Epithelial cell of proximal tubule (primary cell): Measurements from ENCODE around the gene RASAL1. TPM values are rescaled to one million over a fixed set of nuclear protein-coding genes. Genes with fewer than 3 reads are reported as not detected.

ENCODE experiments used
- DNase-seq: peaks from one replicate; pipeline ENCODE4 v3.0.0-alpha.2; 2011; ENCODE audit warnings: low read depth
- H3K4me3 ChIP-seq: 2 replicates; pipeline ENCODE4 v1.5.1; 2011; ENCODE audit warnings: low read depth, mild to moderate bottlenecking, low read length
- total RNA-seq: library from RNA; depleted of rRNA; stranded (reverse); fragments of >200 nt; gene quantifications from 2 replicates; pipeline ENCODE4 v1.2.3, GENCODE V29; 2015
- TF ChIP-seq, protein P1 (sequence below): conservative IDR thresholded peaks from 2 replicates; pipeline ENCODE4 v1.5.1; 2012; ENCODE audit warnings: low read depth, mild to moderate bottlenecking, low read length

Gene RASAL1
- total RNA-seq, 1 donor from 2014 or later, result 2.0 TPM

DNA sequence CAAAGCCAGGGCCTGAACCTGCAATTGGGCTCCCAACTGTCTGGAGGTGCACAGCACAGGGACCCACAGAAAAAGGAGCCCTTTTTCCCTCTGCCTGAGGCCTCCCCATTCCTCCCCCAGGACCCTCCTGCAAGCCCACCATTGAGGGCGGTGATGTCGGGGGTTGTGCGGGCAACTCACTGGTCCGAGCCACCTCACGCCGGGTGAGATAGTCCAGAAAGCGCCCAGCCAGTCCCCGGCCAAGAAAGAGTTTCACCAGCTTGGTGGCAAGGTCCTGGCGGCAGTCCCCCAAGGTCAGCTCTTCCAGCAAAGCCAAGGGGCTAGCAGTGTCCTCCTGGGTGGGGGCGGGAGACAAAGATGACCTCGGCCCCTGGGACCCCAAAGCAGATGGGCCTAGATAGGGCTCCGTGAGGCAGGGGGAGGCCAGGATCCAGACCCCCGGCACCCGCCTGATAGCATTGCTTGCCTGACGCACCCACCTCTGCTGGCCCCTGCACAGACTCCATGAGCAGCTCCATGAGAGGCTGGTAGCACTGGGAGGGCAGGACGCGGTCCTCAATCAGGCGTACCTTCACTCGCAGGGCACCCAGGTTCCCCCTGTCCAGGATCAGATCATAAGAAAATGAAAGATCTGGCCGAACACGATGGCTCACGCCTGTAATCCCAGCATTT lies 20.0 kb downstream of the RASAL1 start:
- TF ChIP-seq, protein P1, sequence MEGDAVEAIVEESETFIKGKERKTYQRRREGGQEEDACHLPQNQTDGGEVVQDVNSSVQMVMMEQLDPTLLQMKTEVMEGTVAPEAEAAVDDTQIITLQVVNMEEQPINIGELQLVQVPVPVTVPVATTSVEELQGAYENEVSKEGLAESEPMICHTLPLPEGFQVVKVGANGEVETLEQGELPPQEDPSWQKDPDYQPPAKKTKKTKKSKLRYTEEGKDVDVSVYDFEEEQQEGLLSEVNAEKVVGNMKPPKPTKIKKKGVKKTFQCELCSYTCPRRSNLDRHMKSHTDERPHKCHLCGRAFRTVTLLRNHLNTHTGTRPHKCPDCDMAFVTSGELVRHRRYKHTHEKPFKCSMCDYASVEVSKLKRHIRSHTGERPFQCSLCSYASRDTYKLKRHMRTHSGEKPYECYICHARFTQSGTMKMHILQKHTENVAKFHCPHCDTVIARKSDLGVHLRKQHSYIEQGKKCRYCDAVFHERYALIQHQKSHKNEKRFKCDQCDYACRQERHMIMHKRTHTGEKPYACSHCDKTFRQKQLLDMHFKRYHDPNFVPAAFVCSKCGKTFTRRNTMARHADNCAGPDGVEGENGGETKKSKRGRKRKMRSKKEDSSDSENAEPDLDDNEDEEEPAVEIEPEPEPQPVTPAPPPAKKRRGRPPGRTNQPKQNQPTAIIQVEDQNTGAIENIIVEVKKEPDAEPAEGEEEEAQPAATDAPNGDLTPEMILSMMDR, result no peak
- DNase-seq, result no peak
- no peak overlapping the region for H3K4me3 ChIP-seq

DNA sequence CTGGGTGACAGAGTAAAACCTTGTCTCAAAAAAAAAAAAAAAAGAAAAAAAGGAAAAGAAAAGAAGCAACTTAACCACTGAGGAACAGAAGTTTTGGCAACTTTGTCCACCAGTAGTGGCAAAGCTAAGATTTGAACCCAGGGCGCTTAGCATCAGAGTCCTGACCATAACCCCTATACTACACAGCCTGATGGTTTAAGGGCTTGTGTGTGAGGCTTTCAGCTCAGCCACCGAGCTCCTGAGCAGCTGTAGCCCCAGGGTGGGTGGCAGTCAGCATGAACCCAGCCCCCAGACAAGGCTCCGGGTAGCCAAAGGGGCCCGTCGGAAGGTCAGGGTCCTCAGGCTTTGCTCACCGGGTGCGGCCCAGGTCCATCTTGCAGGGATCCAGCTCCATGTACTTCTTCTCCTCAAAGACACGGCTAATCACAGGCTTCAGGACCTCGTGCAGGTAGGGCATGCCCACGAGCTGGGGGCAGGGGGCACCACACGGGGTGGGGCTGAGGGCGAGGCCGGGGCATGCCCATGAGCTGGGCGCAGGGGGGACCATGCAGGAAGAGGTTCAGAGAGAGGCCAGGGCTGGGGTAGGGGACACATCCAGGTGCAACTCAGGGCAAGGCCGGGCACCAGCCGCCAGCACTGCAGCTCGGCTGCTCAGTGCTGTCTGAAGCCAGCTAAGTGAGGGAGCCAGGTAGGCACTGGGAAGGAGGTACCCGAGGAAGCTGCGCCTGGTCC lies 20.9 kb downstream of the RASAL1 start:
- no peak for DNase-seq

DNA sequence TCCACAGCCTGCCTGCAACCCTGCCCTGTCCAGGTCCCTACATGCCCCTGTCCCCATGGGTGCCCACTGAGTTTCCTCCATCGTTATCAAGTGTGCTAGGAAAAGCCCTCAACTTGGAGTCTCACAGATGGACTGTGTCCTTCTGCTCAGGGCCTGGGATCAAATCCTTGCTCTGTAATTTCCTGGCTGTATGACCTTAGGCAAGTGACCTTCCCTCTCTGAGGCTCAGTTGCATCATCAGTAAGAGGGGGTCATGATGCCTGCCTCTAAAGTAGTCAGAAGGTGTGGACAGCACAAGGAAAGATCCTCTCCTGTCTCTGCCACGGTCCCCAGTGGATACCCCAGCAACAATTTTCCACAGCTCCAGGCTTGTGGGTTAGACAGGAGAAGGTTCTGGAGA lies 22.2 kb downstream of the RASAL1 start:
- no peak for DNase-seq
- no peak overlapping the region for H3K4me3 ChIP-seq
- TF ChIP-seq, protein P1, result no peak

More for the DNA sequence above, 20.9 kb downstream of the RASAL1 start:
- TF ChIP-seq, protein P1, result no peak
- H3K4me3 ChIP-seq, result no peak overlapping the region

DNA sequence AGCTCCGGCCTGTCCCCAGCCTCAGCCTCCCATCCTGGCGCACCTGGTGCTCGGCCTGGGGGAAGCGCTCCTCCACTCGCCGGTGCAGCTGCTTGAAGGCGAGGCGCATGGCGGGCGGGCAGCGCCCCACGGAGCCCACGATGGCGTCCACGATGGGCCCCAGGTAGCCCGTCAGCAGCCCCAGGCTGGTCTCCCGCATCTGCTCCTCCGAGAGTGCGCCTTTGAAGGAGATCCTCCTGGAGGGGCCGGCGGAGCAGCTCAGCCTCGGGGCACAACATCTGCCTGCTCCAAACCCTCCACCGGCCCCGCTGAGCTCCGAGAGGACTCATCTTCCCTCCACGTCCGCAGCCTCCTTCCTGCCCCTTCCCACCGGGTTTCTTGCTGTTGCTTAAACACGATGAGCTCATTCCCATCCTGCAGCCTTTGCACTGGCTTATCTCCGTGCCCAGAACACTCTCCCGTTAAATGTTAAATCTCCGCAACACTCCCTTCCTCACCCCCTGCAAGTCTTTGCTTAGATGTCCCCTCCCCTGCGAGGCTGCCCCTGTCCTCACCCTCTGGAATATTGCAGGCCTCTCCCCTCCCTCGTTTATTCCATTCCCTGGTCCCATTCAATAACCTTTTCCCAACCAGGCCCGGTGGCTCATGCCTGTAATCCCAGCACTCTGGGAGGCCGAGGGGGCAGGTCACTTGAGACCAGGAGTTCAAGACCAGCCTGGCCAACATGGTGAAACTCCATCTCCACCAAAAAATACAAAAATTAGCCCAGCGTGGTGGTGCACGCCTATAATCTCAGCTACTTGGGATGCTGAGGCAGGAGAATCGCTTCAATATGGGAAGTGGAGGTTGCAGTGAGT lies 23.3 kb downstream of the RASAL1 start:
- no peak for DNase-seq
- H3K4me3 ChIP-seq, result no peak overlapping the region
- TF ChIP-seq, protein P1, result no peak

DNA sequence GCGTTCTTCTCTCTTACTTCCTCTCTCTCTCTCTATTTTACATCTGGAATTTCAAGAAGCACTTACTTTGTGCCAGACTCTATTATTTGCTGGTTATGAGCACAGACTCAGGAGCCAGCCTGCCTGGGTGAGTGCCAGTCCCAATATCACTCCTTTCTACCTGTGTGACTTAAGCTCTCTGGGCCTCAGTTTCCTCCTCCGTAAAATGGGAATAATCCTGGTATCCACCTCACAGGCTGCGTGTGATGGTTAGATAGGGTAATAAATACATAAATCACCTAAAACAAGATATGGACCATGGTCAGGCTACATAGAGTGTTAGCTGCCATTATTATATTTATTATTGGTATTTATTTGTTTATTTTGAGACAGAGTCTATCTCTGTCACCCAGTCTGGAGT lies 24.3 kb downstream of the RASAL1 start:
- no peak for DNase-seq
- TF ChIP-seq, protein P1, result no peak
- no peak overlapping the region for H3K4me3 ChIP-seq

DNA sequence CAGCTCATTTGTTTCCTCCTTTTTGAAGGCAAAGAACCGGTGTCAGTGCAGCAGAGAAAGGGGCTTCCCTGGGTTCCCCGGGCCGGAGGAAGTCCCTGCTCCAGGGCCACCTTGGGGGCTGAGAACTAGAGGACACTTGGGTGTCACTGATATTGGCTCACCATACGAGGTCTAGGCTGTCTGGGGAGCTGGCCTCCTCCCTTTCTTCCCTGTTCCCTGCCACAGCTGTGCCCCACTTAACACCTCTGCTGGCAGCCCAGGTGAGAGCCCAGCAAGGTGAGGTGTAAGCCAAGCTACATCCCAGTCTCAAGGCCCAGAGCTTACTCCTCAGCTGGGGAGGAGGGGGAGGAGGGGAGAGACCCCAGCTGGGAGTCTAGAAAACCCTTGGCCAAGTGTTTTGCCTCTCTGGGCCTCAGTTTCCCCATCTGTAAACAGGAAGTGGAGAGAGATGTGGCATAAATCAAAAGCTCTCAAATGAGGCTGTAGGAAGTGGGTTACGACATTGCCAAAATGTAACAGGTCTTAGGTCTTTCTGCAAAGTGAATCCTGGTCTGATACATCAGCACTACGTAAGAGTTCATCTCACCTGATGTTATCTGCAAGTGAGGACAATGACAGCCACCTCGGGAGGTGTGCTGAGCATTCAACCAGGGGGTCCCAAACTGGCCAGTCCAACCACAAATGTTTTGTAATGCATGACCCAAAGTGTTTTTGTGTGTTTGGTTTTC lies 25.5 kb downstream of the RASAL1 start:
- no peak for DNase-seq
- H3K4me3 ChIP-seq, result no peak overlapping the region
- TF ChIP-seq, protein P1, result no peak
